WTC11 (cell line): ENCODE data around the gene PRTFDC1. TPM values are rescaled to one million over a fixed set of nuclear protein-coding genes. Genes with fewer than 3 reads are reported as not detected.

Source experiments
- ATAC-seq: fragments of 200-7000 bp; cut with Tn5 transposase; 2 replicates; pipeline ENCODE4 v1.10.0; 2021; ENCODE audit warnings: mild to moderate bottlenecking, moderate library complexity
- CTCF ChIA-PET: fragments of 300-600 bp; sonication (Branson Sonifier 250); formaldehyde crosslinking; loops from one replicate; lab custom pipeline; 2021; ENCODE audit warnings: antibody characterized with exemption; lab: Charles Lee
- POLR2A ChIA-PET: fragments of 350-600 bp; sonication (Branson Sonifier 250); formaldehyde crosslinking; loops from one replicate; lab custom pipeline; 2021; ENCODE audit warnings: antibody characterized with exemption; lab: Charles Lee
- DNase-seq: peaks from one replicate; pipeline ENCODE4 v3.0.0; 2021; ENCODE audit warnings: low spot score
- H3K27ac Mint-ChIP-seq: 2 replicates; pipeline ENCODE4 v1.8.0; 2021; ENCODE audit warnings: mixed read lengths
- H3K27me3 Mint-ChIP-seq: 2 replicates; pipeline ENCODE4 v1.8.0; 2021; ENCODE audit warnings: low read depth, mild to moderate bottlenecking, moderate library complexity, mixed read lengths
- H3K36me3 Mint-ChIP-seq: 2 replicates; pipeline ENCODE4 v1.8.0; 2021; ENCODE audit warnings: mixed read lengths
- H3K4me1 Mint-ChIP-seq: 2 replicates; pipeline ENCODE4 v1.8.0; 2022; ENCODE audit warnings: mixed read lengths
- H3K4me3 Mint-ChIP-seq: 2 replicates; pipeline ENCODE4 v1.8.0; 2021; ENCODE audit warnings: mild to moderate bottlenecking, moderate library complexity, mixed read lengths
- H3K9me3 Mint-ChIP-seq: 2 replicates; pipeline ENCODE4 v1.8.0; 2021; ENCODE audit warnings: mixed read lengths
- CTCF ChIP-seq: fragments of 200-600 bp; IDR thresholded peaks from 2 replicates; pipeline ENCODE4 v1.8.0; 2022; ENCODE audit warnings: antibody characterized with exemption
- KAT7 ChIP-seq: sonication (generic); formaldehyde crosslinking; IDR thresholded peaks from 2 replicates; pipeline ENCODE4 v1.8.1; 2023; ENCODE audit warnings: missing genetic modification reagents, mild to moderate bottlenecking, borderline replicate concordance
- RELA ChIP-seq: sonication (generic); formaldehyde crosslinking; IDR thresholded peaks from 2 replicates; pipeline ENCODE4 v1.8.1; 2022; ENCODE audit warnings: missing genetic modification reagents, mild to moderate bottlenecking, borderline replicate concordance
- ZNF281 ChIP-seq: sonication (generic); formaldehyde crosslinking; IDR thresholded peaks from 2 replicates; pipeline ENCODE4 v1.8.0; 2023; ENCODE audit warnings: mild to moderate bottlenecking, missing genetic modification reagents
- ZSCAN18 ChIP-seq: fragments of 250-450 bp; sonication (Bioruptor Pico); IDR thresholded peaks from 2 replicates; pipeline ENCODE4 v2.1.2; 2022; ENCODE audit warnings: mild to moderate bottlenecking, moderate library complexity
- total RNA-seq: library from RNA; stranded (reverse); gene quantifications from 3 replicates; pipeline ENCODE4 v1.2.3, GENCODE V29; 2021
- TF ChIP-seq, protein P1 (sequence below): sonication (generic); formaldehyde crosslinking; IDR thresholded peaks from 2 replicates; pipeline ENCODE4 v1.8.0; 2022; ENCODE audit warnings: missing genetic modification reagents
- TF ChIP-seq, protein P2 (sequence below): sonication (generic); formaldehyde crosslinking; IDR thresholded peaks from 2 replicates; pipeline ENCODE4 v1.8.1; 2023; ENCODE audit warnings: mild to moderate bottlenecking, missing genetic modification reagents

Gene PRTFDC1
- total RNA-seq, 1 experiment from 2014 or later: 6.1 TPM

DNA sequence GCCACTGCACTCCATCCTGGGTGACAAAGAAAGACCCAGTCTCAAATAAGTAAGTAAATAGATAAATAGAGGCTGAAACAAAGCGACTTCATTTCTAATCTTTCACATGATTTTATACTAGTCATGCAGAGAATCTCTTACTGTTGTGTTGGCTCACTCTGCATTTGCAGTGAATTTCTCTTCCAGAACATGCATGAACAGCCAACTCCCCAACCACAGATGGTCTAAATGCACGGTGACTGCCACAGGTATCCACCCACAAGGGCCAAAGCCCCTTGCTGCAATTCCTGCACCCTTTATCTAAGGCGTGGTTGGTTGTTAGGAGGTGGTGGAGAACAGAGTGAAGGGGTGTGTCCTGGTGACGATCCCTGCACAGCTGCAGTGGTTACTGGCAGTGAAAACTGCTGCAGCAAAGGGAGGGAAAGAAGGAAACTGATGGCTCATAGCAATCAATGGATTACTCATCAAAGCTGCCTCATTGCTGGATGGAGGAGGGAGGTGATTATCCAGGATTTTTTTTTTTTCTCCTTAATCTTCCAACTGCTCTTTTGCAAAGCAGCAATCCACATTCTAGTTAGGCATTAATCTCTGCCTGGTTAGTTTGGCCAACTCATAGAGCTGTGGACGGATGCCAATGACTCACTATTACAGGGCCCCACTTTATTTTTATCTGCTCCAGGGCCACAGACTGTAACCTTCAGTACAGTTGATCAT, 50.6 kb downstream of the PRTFDC1 start (continued):
- TF ChIP-seq CTCF: no peak
- TF ChIP-seq, protein P1, sequence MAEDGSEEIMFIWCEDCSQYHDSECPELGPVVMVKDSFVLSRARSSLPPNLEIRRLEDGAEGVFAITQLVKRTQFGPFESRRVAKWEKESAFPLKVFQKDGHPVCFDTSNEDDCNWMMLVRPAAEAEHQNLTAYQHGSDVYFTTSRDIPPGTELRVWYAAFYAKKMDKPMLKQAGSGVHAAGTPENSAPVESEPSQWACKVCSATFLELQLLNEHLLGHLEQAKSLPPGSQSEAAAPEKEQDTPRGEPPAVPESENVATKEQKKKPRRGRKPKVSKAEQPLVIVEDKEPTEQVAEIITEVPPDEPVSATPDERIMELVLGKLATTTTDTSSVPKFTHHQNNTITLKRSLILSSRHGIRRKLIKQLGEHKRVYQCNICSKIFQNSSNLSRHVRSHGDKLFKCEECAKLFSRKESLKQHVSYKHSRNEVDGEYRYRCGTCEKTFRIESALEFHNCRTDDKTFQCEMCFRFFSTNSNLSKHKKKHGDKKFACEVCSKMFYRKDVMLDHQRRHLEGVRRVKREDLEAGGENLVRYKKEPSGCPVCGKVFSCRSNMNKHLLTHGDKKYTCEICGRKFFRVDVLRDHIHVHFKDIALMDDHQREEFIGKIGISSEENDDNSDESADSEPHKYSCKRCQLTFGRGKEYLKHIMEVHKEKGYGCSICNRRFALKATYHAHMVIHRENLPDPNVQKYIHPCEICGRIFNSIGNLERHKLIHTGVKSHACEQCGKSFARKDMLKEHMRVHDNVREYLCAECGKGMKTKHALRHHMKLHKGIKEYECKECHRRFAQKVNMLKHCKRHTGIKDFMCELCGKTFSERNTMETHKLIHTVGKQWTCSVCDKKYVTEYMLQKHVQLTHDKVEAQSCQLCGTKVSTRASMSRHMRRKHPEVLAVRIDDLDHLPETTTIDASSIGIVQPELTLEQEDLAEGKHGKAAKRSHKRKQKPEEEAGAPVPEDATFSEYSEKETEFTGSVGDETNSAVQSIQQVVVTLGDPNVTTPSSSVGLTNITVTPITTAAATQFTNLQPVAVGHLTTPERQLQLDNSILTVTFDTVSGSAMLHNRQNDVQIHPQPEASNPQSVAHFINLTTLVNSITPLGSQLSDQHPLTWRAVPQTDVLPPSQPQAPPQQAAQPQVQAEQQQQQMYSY (CRISPR knock-in tag): no peak

GRCh38 chr10:24900888-24901685, 51.3 kb downstream of the PRTFDC1 start:
- H3K36me3 Mint-ChIP-seq: no peaks in the 10 kb centered on the region
- H3K9me3 Mint-ChIP-seq: no peaks in the 10 kb centered on the region
- H3K27ac Mint-ChIP-seq: no peak overlapping the region
- DNase-seq (no peak), ATAC-seq (no peak)
- TF ChIP-seq RELA (CRISPR knock-in tag) (no peak), KAT7 (CRISPR knock-in tag) (no peak)
- peaks cover 4% of the 10 kb centered on the region; the same call in 1 of the 2 replicates for H3K4me1 Mint-ChIP-seq
- no peak overlapping the region for H3K4me3 Mint-ChIP-seq
- POLR2A ChIA-PET: no interaction called here
- CTCF ChIA-PET: interaction anchor here (1.2 kb wide), 1 partner anchor 283 kb away, joined by 3 read pairs; no protein-coding TSS in a partner anchor
- H3K27me3 Mint-ChIP-seq: no peaks in the 10 kb centered on the region; the same call in 1 of the 2 replicates

DNA sequence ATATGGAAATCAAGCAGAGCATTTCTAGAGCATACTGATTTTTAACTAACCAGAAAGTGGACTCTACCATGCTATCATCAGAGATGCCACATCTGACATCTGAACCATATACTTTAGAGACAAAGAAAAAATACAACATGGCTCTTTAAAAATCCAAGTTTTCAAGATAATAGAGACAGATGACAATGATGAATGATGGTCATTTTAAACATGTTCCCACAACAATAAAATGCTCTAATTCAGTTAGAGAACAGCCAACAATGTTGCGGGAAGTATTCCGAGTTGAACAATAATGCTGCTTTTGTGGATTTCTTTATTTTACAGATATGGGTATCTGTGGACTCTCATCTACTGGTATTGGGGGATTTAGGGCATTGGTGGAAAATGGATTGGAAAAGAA, 52.8 kb downstream of the PRTFDC1 start:
- no peaks in the 10 kb centered on the region for H3K9me3 Mint-ChIP-seq
- ChIA-PET POLR2A (interaction anchor here (0.6 kb wide), 1 partner anchor 39 kb away, joined by 3 read pairs; no protein-coding TSS in a partner anchor), CTCF (interaction anchor here (1.2 kb wide), 1 partner anchor 282 kb away, joined by 3 read pairs; no protein-coding TSS in a partner anchor)
- H3K4me3 Mint-ChIP-seq: no peak overlapping the region
- TF ChIP-seq ZNF281 (CRISPR knock-in tag) (no peak), ZSCAN18 (CRISPR knock-in tag) (no peak)
- TF ChIP-seq, protein P2, sequence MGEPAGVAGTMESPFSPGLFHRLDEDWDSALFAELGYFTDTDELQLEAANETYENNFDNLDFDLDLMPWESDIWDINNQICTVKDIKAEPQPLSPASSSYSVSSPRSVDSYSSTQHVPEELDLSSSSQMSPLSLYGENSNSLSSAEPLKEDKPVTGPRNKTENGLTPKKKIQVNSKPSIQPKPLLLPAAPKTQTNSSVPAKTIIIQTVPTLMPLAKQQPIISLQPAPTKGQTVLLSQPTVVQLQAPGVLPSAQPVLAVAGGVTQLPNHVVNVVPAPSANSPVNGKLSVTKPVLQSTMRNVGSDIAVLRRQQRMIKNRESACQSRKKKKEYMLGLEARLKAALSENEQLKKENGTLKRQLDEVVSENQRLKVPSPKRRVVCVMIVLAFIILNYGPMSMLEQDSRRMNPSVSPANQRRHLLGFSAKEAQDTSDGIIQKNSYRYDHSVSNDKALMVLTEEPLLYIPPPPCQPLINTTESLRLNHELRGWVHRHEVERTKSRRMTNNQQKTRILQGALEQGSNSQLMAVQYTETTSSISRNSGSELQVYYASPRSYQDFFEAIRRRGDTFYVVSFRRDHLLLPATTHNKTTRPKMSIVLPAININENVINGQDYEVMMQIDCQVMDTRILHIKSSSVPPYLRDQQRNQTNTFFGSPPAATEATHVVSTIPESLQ (CRISPR knock-in tag): no peak
- H3K27me3 Mint-ChIP-seq: no peaks in the 10 kb centered on the region
- DNase-seq (no peak), ATAC-seq (no peak)
- H3K27ac Mint-ChIP-seq: no peak overlapping the region
- H3K36me3 Mint-ChIP-seq: no peaks in the 10 kb centered on the region
- H3K4me1 Mint-ChIP-seq: peaks cover 4% of the 10 kb centered on the region; the same call in 1 of the 2 replicates
